ENCODE results near the gene TUBA1C.
"Not testable (repeated sequence)": the region's sequence is repeated elsewhere in the genome, so short reads cannot be mapped to it uniquely, and the experiment has no call there.

TUBA1C gene

DNA sequence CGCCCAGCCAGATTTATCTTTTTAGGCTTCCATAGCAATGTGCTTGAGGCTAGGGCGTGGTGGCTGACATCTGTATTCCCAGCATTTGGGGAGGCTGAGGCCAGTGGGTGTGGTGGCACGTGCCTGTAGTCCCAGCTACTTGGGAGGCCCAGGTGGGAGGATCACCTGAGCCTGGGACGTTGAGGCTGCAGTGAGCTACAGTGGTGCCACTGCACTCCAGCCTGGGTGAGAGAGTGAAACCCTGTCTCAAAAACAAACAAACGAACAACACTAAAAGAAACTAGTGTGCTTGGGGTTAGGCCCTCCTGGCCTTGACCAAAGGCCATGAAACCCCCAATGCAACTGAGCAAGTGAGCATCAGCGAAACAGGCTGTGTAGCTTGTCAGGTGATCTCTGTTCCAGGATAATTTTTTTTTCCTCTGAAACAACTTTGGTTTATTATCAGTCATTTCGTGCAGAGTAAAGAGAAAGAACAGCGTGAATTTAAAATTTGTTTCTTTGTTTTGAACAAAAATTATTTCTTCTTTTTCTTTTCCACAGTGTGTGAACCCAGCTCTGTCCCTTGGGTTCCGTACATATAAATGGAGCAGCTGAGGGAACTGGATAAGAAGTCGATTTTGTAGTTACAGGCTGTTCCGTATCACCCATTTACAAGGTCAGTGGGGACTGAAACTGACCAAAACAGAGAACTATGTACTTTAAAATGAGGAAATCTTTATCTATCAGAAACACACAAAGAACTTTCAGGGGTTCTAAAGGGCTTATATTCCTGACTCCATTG, 8.8 kb upstream of the TUBA1C start:
- DNase-seq = no peak

DNA sequence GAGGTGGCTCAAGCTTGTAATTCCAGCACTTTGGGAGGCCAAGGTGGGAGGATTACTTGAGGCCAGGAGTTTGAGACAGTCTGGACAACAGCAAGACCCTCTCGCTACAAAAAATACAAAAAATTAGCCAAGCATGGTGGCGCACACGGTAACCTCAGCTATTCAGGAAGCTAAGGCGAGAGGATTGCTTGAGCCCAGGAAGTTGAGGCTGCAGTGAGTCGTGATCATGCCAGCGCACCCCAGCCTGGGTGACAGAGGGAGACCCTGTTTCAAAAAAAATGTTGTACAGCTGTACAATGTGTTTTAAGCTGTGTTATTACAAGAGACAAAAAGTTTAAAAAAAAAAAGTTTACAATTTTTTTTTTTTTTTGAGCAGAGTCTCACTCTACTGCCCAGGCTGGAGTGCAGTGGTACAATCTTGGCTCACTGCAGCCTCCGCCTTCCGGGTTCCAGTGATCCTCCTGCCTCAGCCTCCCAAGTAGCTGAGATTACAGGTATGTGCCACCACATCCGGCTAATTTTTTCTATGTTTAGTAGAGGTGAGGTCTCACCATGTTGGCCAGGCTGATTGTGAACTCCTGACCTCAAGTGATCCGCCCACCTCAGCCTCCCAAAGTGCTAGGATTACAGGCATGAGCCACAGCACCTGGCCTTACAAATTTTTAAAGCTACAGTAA, 7.2 kb upstream of the TUBA1C start:
- not testable (repeated sequence) for DNase-seq

DNA sequence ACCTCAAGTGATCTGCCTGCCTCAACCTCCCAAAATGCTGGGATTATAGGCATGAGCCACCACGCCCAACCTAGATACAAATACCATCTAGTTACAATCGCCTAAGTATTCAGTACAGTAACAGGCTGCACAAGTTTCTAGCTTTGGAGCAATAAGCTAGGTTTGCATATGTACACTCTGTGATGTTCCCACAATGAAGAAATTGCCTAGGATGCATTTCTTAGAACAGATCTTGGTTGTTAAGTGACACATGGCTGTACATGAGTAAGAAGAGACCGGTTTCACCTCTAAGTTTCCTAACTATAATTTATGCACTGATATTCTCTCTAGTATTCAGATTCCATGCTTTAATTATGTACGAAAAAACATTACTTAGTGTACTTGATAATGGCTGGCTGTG, 5.4 kb upstream of the TUBA1C start:
- DNase-seq = no peak

DNA sequence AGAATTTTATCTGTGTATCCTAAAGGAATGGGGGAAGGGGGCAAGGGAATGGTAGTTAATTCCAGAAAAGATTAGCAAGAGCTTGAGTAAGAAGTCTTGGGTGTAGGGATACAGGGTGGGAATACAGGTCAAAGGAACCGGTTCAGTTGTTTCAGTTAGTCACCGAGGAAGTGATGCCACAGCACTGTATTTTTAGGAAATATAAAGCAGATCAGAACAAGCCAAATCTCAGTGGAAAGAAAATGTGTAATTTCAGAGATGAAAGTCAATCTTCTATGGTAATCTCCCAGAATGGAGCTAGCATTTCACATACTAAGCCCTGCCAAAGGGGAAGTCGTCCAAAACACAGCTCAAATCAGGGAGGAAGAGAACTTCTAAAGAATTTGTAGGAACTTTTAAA, 4.7 kb upstream of the TUBA1C start:
- no peak for DNase-seq

DNA sequence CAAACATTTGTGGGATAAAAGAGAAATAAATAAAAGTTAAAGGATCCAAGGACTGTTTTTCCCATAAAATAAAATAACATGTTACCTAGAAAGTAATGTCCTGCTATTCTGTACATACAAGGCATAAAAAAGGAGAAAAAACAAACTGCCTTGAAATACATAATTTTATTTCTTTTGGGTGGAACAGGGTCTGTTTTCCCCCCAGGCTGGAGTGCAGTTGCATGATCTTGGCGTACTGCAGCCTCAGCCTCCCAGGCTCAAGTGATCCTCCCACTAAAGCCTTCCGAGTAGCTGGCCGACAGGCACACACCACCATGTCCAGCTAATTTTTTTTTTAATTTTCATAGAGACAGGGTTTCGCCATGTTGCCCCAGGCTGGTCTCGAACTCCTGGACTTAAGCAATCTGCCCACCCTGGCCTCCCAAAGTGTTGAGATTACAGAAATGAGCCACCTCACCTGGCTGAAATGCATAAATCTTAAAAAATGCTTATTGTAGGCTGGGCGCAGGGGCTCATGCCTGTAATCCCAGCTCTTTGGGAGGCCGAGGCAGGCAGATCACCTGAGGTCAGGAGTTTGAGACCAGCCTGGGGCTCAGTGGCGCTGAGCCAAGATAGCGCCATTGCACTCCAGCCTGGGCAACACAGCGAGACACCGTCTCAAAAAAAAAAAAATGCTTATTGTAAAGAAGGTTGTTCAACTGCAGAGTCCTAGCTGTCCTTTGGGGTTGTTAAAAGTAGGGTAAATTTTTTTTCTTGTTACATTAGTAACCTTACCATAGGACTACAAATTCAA, 4.1 kb upstream of the TUBA1C start:
- DNase-seq = no peak

DNA sequence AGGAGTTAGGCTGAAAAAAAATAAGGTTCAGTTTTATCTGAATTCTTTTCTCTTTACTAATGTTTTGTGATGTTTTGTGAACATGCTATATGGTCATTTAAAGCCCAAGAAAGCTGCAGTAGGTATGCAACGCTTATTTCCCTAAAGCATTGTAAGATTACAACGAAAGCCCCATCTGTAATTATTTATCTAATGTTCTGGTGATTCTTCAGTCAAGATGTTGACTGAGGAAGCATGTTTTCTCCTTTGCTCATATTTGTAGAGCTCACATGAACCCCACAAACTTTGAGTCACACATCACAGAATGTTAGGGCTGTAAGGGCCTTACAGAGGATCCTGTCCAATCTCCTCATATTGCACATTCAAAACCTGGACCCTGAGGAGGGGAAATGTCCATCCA, 3.2 kb upstream of the TUBA1C start:
- DNase-seq = no peak

DNA sequence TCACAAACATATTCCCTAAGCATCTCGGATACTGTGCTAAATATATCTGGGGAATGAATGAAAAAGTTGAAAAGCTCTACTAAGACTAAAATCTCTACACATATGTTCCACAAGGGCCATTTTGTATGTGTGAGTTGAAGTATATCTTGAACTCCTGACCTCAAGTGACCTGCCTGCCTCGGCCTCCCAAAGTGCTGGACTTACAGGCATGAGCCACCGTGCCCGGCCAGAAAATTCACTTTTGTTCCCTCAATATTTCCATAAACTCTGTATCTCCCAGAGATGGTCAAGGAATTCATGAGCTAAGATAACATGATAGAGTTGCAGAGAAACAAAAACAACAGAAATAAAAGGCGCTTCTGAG, 1.5 kb upstream of the TUBA1C start:
- DNase-seq = no peak

DNA sequence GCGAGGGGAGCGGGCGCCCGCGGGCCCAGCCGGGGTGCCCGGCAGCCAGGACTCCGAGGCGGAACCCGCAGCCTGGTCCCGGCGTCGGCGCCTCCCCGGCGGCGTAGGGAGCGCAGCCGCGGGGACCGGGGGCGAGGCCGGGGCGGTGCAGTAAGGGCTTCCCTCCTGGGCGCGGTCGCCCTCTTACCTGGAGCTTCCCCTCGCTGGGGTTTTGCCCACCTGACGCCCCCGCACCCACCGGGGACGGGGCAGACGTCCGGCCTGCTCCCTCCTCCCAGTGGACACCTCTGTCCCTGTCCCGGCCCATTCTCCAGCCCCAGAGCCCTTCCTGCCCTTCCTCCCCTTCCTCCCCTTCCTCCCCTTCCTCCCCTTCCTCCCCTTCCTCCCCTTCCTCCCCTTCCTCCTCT, 413 bp upstream of the TUBA1C start:
- no peak for DNase-seq

DNA sequence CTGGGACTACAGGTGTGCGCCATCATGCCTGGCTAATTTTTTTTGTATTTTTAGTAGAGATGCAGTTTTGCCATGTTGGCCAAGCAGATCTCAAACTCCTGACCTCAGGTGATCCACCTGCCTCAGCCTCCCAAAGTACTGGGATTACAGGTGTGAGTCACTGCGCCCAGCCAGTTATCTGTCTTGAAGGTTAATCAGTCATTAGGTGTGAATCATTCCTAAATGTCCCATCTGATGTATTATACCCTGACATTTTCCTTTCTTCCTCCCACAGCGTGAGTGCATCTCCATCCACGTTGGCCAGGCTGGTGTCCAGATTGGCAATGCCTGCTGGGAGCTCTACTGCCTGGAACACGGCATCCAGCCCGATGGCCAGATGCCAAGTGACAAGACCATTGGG, 4.3 kb downstream of the TUBA1C start:
- not testable (repeated sequence) for DNase-seq

DNA sequence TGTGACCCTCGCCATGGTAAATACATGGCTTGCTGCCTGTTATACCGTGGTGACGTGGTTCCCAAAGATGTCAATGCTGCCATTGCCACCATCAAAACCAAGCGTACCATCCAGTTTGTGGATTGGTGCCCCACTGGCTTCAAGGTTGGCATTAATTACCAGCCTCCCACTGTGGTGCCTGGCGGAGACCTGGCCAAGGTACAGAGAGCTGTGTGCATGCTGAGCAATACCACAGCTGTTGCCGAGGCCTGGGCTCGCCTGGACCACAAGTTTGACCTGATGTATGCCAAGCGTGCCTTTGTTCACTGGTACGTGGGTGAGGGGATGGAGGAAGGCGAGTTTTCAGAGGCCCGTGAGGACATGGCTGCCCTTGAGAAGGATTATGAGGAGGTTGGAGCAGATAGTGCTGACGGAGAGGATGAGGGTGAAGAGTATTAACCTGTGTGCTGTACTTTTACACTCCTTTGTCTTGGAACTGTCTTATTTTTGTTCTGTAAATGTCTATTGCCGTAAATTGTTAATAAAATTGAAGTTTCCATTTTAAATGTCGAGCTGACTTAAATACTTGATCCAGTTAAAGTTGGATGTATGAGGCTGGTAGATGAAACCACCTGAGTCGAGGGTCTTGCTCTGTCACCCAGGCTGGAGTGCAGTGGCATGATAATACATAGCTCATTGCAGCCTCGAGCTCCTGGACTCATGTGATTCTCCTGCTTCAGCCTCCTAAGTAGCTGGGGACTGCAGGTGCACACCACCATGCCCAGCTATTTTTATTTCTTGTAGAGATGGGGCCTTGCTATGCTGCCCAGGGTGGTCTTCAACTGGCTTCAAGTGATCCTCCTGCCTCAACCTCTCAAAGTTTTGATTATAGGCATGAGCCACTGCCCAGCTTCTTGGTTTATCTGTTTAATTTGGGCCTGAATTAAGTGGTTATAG, 8.2 kb downstream of the TUBA1C start:
- no peak for DNase-seq

DNA sequence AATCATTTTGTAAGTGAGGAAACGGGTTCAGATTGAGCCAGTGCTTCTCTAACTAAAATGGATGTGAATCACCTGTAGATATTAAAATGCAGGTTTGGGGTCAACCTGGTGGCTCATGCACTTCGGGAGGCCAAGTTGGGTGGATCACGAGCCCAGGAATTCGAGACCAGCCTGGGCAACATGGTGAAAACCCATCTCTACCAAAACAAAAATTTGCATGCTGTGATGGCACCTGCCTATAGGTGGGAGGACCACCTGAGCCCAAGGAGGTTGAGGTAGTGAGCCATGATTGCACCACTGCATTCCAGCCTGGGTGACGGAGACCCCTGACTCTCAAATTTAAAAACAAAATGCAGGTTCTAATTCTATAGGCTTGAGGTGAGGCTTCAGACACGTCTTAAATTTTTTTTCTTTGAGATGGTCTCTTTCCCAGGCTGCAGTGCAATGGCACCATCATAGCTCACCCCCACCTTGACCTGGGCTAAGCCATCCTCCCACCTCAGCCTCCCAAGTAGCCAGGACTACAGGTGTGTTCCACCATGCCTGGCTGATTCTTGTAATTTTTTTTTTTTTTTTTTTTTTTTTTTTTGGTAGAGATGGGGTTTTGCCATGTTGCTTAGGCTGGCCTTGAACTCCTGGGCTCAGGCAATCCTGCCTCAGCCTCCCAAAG, 9.0 kb downstream of the TUBA1C start:
- no peak for DNase-seq

DNA sequence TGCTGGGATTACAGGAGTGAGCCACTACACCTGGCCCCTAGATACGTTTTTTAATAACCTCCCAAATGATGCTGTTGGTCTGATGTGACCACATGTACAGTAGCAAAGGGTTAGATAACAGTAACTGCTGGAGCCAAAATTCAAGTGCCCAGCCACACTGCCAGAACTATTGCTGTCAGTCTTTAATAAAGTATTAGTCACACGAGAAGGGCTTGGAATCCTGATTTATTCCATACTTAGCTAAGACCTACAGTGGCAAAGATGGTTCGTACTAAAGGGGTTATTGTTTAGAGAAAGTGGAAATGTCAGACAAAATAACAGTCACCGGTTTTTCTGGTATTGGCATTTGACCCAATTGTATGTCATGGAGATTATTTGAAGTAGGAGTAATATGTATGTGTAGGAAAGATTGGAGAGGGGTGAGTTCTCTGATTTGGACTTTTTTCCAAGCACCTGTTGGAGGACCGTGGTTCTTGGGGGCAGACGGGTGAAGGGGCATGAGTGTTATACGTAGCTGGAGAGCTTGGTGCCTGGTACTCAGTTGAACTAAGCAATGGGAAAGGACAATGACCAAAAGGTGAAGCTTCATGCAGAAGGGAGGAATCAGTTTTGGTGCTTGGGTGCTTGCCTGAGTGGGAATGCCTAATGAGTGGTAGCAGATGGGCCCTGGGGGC, 9.7 kb downstream of the TUBA1C start:
- DNase-seq = no peak

DNA sequence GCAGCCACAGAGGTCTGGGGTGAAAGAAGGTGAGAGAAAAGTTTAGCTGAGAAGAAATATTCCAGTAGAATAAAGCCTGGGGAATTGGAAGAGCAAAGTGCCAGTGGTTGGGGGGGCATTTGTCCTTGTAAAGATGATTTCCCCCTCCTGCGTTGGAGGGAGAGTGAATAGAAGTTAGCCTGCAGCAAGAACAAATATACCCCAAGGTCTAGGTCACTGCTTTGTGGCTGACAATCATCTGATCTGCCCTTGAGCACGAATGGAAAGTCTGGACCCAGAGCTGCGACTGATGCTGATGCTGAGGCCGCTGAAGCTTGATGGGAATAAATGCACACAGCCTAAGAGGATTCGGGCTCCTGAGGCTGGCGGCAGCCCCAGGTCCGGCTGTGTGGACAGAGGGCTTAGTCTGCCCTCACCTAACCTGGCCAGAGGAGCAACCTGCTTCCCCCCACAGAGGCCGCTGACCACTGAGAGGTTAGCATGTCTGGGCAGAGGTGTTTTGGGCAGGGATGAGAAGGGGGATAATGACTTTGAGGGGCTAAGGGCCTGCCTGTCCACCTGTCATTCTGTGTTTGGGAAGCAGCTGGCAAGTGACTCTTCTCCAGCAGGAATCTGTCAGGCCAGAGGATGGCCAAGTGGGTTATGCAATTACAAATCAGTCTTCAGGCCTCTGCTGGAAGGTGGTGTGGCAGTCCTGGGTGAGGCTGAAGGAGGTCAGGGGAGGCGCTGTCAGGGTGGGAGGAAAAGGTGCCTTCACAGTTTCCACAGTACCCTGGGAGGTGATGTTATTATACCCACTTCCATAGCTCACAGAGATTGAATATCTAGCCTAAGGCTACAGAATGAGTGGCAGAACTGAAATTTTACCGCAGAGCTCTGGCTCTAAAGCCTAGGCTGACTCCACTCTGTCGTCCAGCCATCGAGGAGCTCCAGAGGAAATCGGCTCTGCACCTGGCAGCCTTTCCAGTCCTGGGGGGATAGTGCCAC, 11.7 kb downstream of the TUBA1C start:
- no peak for DNase-seq

DNA sequence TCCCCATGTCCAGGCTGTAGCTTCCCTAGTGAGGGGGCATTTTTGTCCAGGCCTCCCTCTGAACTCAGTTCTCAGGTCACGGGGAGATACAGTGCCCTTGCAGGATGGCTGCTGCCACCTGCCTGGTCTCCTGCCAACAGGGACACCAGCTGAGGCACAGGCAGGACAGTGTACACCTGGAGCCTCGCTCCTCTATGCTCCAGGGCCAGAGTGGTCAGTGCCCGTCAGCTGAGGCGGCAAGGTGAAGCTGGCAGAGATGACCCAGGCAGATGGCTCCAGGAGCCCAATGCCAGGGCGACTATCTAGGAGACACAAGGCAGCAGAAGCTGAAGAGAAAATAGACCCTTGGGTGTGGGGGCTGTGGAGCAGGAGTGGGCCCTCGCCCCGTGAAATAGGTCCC, 12.6 kb downstream of the TUBA1C start:
- no peak for DNase-seq

DNA sequence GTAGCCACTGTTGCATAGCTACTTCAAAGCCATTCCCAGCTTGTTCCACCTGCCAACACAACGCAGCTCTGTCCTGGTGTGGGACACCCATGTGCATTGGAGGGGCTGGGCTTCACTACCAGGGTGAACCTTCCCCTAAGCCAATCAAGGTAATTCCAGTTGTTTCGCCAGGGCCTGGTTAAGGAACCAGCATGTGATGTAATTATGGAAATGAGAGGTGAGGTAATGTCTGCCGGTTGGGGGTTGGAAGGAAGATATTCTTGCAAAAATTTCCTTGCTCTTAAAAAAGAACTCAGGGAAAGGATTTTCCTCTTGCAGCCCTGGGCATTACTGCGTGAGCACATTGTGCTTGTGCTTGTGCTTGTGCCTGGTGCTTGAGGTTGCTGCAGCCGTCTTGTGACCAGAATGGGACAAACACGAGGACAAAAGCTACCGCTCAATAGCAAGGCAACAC, 14.9 kb downstream of the TUBA1C start:
- no peak for DNase-seq

DNA sequence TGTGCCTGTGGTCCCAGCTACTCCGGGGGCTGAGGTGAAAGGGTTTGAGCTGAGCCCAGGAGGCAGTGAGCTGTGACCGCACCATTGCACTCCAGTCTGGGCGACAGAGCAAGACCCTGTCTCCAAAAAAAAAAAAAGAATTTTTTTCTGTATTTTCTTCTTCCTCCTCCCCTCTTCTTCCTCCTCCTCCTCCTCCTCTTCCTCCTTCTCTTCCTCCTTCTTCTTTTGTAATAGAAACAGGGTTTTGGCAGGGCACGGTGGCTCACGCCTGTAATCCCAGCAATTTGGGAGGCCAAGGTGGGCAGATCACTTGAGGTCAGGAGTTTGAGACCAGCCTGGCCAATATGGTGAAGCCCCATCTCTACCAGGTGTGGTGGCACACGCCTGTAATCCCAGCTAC, 15.7 kb downstream of the TUBA1C start:
- not testable (repeated sequence) for DNase-seq

DNA sequence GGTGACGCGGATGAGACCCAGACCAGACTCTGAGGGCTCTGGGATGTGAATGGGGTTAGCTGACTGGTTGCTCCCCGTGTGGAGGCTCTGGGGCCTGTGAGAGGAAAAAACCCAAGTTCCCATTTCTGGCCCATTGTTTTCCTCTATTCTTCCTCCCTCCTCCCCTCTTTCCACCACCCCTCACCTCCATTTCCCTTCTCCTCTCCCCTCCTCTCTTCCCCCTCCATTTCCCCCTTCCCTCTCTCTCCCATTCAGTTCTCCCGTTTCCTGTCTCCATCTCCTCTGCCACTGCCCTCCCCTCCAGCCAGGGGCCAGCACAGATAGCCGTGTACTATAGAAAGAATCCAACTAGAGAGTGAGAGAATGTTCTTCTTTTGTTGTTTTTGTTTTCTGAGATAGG, 17.4 kb downstream of the TUBA1C start:
- DNase-seq = no peak

DNA sequence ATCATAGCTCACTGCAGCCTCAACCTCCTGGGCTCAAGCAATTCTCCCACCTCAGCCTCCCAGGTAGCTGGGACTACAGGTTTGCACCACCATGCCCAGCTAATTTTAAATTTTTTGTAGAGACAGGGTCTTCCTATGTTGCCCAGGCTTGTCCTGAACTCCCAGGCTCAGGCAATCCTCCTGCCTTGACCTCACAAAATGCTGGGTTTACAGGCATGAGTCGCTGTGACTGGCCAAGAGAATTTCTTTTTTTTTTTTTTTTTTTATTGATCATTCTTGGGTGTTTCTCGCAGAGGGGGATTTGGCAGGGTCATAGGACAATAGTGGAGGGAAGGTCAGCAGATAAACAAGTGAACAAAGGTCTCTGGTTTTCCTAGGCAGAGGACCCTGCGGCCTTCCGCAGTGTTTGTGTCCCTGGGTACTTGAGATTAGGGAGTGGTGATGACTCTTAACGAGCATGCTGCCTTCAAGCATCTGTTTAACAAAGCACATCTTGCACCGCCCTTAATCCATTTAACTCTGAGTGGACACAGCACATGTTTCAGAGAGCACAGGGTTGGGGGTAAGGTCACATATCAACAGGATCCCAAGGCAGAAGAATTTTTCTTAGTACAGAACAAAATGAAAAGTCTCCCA, 18.0 kb downstream of the TUBA1C start:
- not testable (repeated sequence) for DNase-seq

DNA sequence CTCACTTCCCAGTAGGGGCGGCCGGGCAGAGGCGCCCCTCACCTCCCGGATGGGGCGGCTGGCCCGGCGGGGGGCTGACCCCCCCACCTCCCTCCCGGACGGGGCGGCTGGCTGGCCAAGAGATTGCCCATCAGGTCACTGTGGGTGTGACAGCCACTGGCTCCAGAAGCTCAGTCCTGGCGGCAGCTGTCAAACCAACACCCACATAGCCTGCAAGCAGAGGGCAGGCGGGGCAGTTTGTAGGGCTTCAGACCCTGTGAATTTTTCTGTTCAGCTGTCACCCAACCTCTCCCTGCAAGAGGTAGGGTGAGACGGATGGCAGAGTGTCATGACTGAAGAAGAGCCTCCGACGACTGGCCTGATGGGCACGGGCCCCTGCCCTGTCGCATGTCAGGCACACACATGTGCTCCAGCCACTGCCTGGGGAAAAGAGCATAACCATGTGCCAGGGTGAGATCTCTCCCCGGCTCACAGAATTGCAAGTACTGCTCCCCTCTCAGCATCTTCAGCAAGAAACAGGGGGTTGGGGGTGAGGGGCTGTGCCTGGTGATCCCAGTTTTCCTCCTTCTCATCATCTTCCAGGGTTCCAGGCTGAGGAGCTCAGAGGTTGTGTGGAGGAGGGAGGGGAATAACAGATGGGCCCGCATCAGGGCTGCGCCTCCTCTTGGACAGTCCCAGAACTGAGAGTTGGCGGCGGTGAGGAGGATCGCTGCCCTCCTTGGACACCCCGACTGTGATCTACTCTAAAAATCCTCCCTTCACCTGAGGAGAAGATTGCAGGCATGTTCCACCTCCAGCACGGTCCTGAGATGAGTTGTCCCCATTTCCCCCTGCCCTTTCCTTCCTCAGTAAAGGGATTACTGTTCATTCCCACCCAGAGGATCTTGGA, 18.9 kb downstream of the TUBA1C start:
- DNase-seq = no peak

Data from stimulated activated CD8-positive, alpha-beta memory T cell treated with anti-CD3 and anti-CD28 coated beads, Interleukin-4, amount 100 ng/mL, for 48 hours (primary cell).